ENCODE data around the gene NUP50.
A peak's percentile ranks its signal among the peaks of the same experiment; 100 is the strongest.
"Not testable (repeated sequence)": the region's sequence is repeated elsewhere in the genome, so short reads cannot be mapped to it uniquely, and the experiment has no call there.

The NUP50 gene

GRCh38 chr22:45163099-45163450, 650 bp upstream of the NUP50 start:
- DNase-seq, result peak; percentile 66

- DNase-seq, result peak; percentile 31
Measured at GRCh38 chr22:45164270-45165088, 754 bp downstream of the NUP50 start.

GRCh38 chr22:45166932-45167331, 3.2 kb downstream of the NUP50 start:
- DNase-seq, result no peak

- DNase-seq, result no peak
Measured at GRCh38 chr22:45169591-45170466, 6.1 kb downstream of the NUP50 start.

GRCh38 chr22:45171830-45172229, 8.1 kb downstream of the NUP50 start:
- DNase-seq, result no peak

- DNase-seq, result no peak
Measured at GRCh38 chr22:45172881-45173585, 9.3 kb downstream of the NUP50 start.

- DNase-seq, result no peak
Measured at GRCh38 chr22:45179276-45180049, 15.7 kb downstream of the NUP50 start.

- DNase-seq, result no peak
Measured at GRCh38 chr22:45180146-45180679, 16.5 kb downstream of the NUP50 start.

- DNase-seq, result no peak
Measured at GRCh38 chr22:45181240-45181639, 17.5 kb downstream of the NUP50 start.

GRCh38 chr22:45181766-45182165, 18.0 kb downstream of the NUP50 start:
- DNase-seq, result no peak

- DNase-seq, result no peak
Measured at GRCh38 chr22:45183974-45184373, 20.2 kb downstream of the NUP50 start.

- DNase-seq, result no peak
Measured at GRCh38 chr22:45185718-45186514, 22.2 kb downstream of the NUP50 start.

- DNase-seq, result no peak
Measured at GRCh38 chr22:45187891-45188290, 24.2 kb downstream of the NUP50 start.

- no peak for DNase-seq
Measured at GRCh38 chr22:45188779-45189178, 25.1 kb downstream of the NUP50 start.

GRCh38 chr22:45190202-45190872, 26.6 kb downstream of the NUP50 start:
- DNase-seq, result no peak

- DNase-seq, result not testable (repeated sequence)
Measured at GRCh38 chr22:45191746-45192145, 28.0 kb downstream of the NUP50 start.

GRCh38 chr22:45192701-45193187, 29.0 kb downstream of the NUP50 start:
- no peak for DNase-seq

GRCh38 chr22:45194686-45195085, 31.0 kb downstream of the NUP50 start:
- DNase-seq, result no peak

- DNase-seq, result no peak
Measured at GRCh38 chr22:45195616-45196015, 31.9 kb downstream of the NUP50 start.

GRCh38 chr22:45196308-45196707, 32.6 kb downstream of the NUP50 start:
- DNase-seq, result no peak
